Smooth muscle cell (in vitro differentiated cells): ENCODE data around the gene MINDY1. TPM values are rescaled to one million over a fixed set of nuclear protein-coding genes. Genes with fewer than 3 reads are reported as not detected.

Experiments used
- DNase-seq: peaks from one replicate; lab custom pipeline; 2025; ENCODE audit not compliant: unreplicated experiment; lab: John Stamatoyannopoulos, UW
- H2AFZ ChIP-seq: fragments of 200-600 bp; sonication (generic); 2 replicates; pipeline ENCODE4 v1.6.0; 2016; ENCODE audit warnings: antibody characterized with exemption, low read depth, mild to moderate bottlenecking
- H3F3A ChIP-seq: fragments of 200-600 bp; sonication (generic); 2 replicates; pipeline ENCODE4 v1.6.0; 2017; ENCODE audit warnings: antibody characterized with exemption, low read depth
- H3K27ac ChIP-seq: fragments of 200-600 bp; sonication (generic); 2 replicates; pipeline ENCODE4 v1.5.1; 2016; ENCODE audit warnings: low read depth, mild to moderate bottlenecking
- H3K27me3 ChIP-seq: fragments of 200-600 bp; sonication (generic); 2 replicates; pipeline ENCODE4 v1.6.1; 2016; ENCODE audit warnings: low read depth, mild to moderate bottlenecking
- H3K36me3 ChIP-seq: fragments of 200-600 bp; sonication (generic); 2 replicates; pipeline ENCODE4 v1.5.1; 2016; ENCODE audit warnings: low read depth
- H3K4me1 ChIP-seq: fragments of 200-600 bp; sonication (generic); 2 replicates; pipeline ENCODE4 v1.5.1; 2016; ENCODE audit warnings: low read depth
- H3K4me2 ChIP-seq: fragments of 200-600 bp; sonication (generic); 2 replicates; pipeline ENCODE4 v1.6.0; 2016; ENCODE audit warnings: mild to moderate bottlenecking
- H3K4me3 ChIP-seq: fragments of 200-600 bp; sonication (generic); 2 replicates; pipeline ENCODE4 v1.5.1; 2016; ENCODE audit warnings: mild to moderate bottlenecking
- H3K79me2 ChIP-seq: fragments of 200-600 bp; sonication (generic); 2 replicates; pipeline ENCODE4 v1.6.0; 2016; ENCODE audit warnings: low read depth, mild to moderate bottlenecking
- H3K9ac ChIP-seq: fragments of 200-600 bp; sonication (generic); 2 replicates; pipeline ENCODE4 v1.6.0; 2016; ENCODE audit warnings: low read depth
- H3K9me3 ChIP-seq: fragments of 200-600 bp; sonication (generic); replicated peaks from 2 replicates; pipeline ENCODE4 v1.5.1; 2016; ENCODE audit warnings: low read depth
- H4K20me1 ChIP-seq: fragments of 200-600 bp; sonication (generic); 2 replicates; pipeline ENCODE4 v1.6.0; 2016; ENCODE audit warnings: low read depth
- CTCF ChIP-seq: fragments of 200-600 bp; sonication (generic); IDR thresholded peaks from 2 replicates; pipeline ENCODE4 v1.5.1; 2017; ENCODE audit warnings: borderline replicate concordance, mild to moderate bottlenecking, antibody characterized with exemption; ENCODE audit not compliant: insufficient read depth, poor library complexity, severe bottlenecking
- WGBS: methylation state at CpG from one replicate; pipeline ENCODE4 v1.1.7; 2016; ENCODE audit warnings: low lambda C conversion rate; 5-methylcytosine and 5-hydroxymethylcytosine counted together
- polyA plus RNA-seq: library from polyadenylated mRNA; unstranded; fragments of >200 nt; fragmentation: Nextera tagmentation; extraction: Ambion mirVana; gene quantifications from 2 replicates; pipeline ENCODE4 v1.2.1, GENCODE V29; 2016
- total RNA-seq: library from RNA; depleted of rRNA; stranded (reverse); fragments of >200 nt; gene quantifications from 2 replicates; pipeline ENCODE4 v1.2.3, GENCODE V29; 2014

Gene MINDY1
- total and polyA plus RNA-seq, 2 experiments from 2014 or later = 2.4 to 3.2 TPM

GRCh38 chr1:151003180-151003579, 3.5 kb downstream of the MINDY1 start:
- Histone ChIP-seq H3F3A (peaks cover 13% of the 10 kb centered on the region), H3K27ac (no peak overlapping the region), H3K9me3 (no peaks in the 10 kb centered on the region), H3K27me3 (no peaks in the 10 kb centered on the region), H3K36me3 (no peaks in the 10 kb centered on the region), H4K20me1 (no peaks in the 10 kb centered on the region), H2AFZ (no peak overlapping the region), H3K4me3 (no peak overlapping the region), H3K9ac (no peak overlapping the region), H3K4me1 (peaks cover 15% of the 10 kb centered on the region), H3K79me2 (no peaks in the 10 kb centered on the region), H3K4me2 (no peak overlapping the region)
- DNase-seq = no peak
- TF ChIP-seq CTCF = no peak

GRCh38 chr1:151002611-151003010, 4.1 kb downstream of the MINDY1 start:
- H3K4me2 ChIP-seq = no peak overlapping the region
- TF ChIP-seq CTCF = no peak

GRCh38 chr1:151002051-151002450, 4.7 kb downstream of the MINDY1 start:
- DNase-seq = no peak
- H3K4me2 ChIP-seq = no peak overlapping the region
- H3K4me3 ChIP-seq = no peak overlapping the region
- peaks cover 11% of the 10 kb centered on the region for H3F3A ChIP-seq
- H3K27me3 ChIP-seq = no peaks in the 10 kb centered on the region
- H4K20me1 ChIP-seq = no peaks in the 10 kb centered on the region
- no peaks in the 10 kb centered on the region for H3K9me3 ChIP-seq
- no peak overlapping the region for H3K9ac ChIP-seq
- H3K79me2 ChIP-seq = no peaks in the 10 kb centered on the region
- no peaks in the 10 kb centered on the region for H3K36me3 ChIP-seq
- H3K4me1 ChIP-seq = peaks cover 15% of the 10 kb centered on the region
- WGBS = 93% methylated on average over 3 of the region's 3 CpGs
- no peak for TF ChIP-seq CTCF
- H3K27ac ChIP-seq = no peak overlapping the region
- no peak overlapping the region for H2AFZ ChIP-seq

More at GRCh38 chr1:151002611-151003010, 4.1 kb downstream of the MINDY1 start:
- Histone ChIP-seq H3K36me3 (no peaks in the 10 kb centered on the region), H3K27ac (no peak overlapping the region), H4K20me1 (no peaks in the 10 kb centered on the region), H3K27me3 (no peaks in the 10 kb centered on the region), H2AFZ (no peak overlapping the region), H3F3A (peaks cover 14% of the 10 kb centered on the region), H3K9me3 (no peaks in the 10 kb centered on the region), H3K4me3 (no peak overlapping the region), H3K9ac (no peak overlapping the region), H3K79me2 (no peaks in the 10 kb centered on the region), H3K4me1 (peaks cover 15% of the 10 kb centered on the region)
- DNase-seq = no peak
- WGBS = 64% methylated on average over 2 of the region's 2 CpGs

GRCh38 chr1:151001602-151002001, 5.1 kb downstream of the MINDY1 start:
- Histone ChIP-seq H3K79me2 (no peaks in the 10 kb centered on the region), H3K4me2 (no peak overlapping the region), H3K36me3 (no peaks in the 10 kb centered on the region), H3K27ac (no peak overlapping the region), H3K4me3 (no peak overlapping the region), H2AFZ (no peak overlapping the region), H3K9ac (no peak overlapping the region), H3K4me1 (peaks cover 15% of the 10 kb centered on the region), H3K9me3 (no peaks in the 10 kb centered on the region), H4K20me1 (no peaks in the 10 kb centered on the region), H3K27me3 (no peaks in the 10 kb centered on the region), H3F3A (peaks cover 11% of the 10 kb centered on the region)
- no peak for DNase-seq
- 94% methylated on average over 4 of the region's 4 CpGs for WGBS
- TF ChIP-seq CTCF = no peak
